Heart left ventricle (tissue), 13 donors: ENCODE data around the gene TEDC2.

Experiments used
- CTCF ChIP-seq, 12 donors: fragments of 200-600 bp; sonication (generic) in 4 of 12; IDR thresholded peaks; one replicate each; pipeline versions ENCODE4 v1.5.0 to v1.8.0; 2018 to 2022; ENCODE audit warnings: antibody characterized with exemption in 12 of 12, mild to moderate bottlenecking in 5 of 12
- POLR2A ChIP-seq, 2 donors: fragments of 450-650 bp; IDR thresholded peaks; one replicate each; pipeline ENCODE4 v1.6.1; 2017; ENCODE audit warnings: antibody characterized with exemption in 2 of 2, mild to moderate bottlenecking in 2 of 2, moderate library complexity in 2 of 2
- donor health status: ischemic (EF 13 %, LVEDD 7.1; RV severe dilation, severe dysfunction).
- donor health status: DM: no; HTN: yes; CAD: no.
- donor health status: DM: no; HTN: no; CAD: no.
- donor health status: ischemic (EF 25% LVEDD 6.9; RV normal size, moderate dysfunction).
- donor health status: ischemic (EF 25% LVEDD 5.7; RV mildly dilated, moderate dysfunction).
- donor health status: ischemic (EF 35%, LVEDD 5.7; RV mildly dilated, moderate dysfunction).
- donor health status: nonischemic (EF 11% LVEDD 7.7; RV severe dilation, severe dysfunction).
- donor health status: DM: yes; HTN: yes; CAD: no.
- donor health status: PGD.
- donor health status: ischemic (EF 29% LVEDD 5.4; RV normal size, mild dysfunction).
- donor health status: nonischemic (EF 23%, LVEDD 6.1; RV moderate dilation, normal function).

- no peak for TF ChIP-seq CTCF (IDR thresholded peaks at IDR 0.05)
- TF ChIP-seq POLR2A (IDR thresholded peaks at IDR 0.05) = no peak
These were observed 27.6 kb upstream of the TEDC2 start for GRCh38 chr16:2432286-2432685.
